AG20443 (cell line): ENCODE results near the gene OSBPL7.

ENCODE experiments used
- DNase-seq: peaks from one replicate; pipeline ENCODE4 v3.0.0; 2012; ENCODE audit warnings: low spot score, mixed read lengths

Gene OSBPL7

GRCh38 chr17:47823519-47823918, 1.9 kb upstream of the OSBPL7 start:
- DNase-seq = no peak

- DNase-seq = no peak
Observed at GRCh38 chr17:47822785-47823184, 1.2 kb upstream of the OSBPL7 start.

DNA sequence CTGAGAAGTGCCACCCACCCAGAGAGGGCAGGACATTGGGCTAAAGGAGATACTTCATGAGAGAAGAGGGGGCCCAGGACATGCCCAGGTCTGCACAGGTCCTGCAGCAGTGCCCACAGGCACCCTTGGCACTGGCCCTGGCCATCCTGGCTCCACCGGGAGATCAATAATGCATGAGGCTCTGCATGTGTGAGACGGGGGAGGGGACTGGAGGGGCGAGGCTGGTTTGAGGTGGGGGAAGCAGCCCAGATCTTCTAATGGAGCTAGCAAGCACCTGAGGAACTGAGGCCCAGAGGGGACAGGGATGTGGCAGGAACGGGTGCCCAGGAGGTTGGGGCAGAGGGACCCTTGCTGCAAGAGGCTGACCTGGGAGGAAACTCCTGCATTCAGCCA, 567 bp downstream of the OSBPL7 start:
- DNase-seq = no peak

DNA sequence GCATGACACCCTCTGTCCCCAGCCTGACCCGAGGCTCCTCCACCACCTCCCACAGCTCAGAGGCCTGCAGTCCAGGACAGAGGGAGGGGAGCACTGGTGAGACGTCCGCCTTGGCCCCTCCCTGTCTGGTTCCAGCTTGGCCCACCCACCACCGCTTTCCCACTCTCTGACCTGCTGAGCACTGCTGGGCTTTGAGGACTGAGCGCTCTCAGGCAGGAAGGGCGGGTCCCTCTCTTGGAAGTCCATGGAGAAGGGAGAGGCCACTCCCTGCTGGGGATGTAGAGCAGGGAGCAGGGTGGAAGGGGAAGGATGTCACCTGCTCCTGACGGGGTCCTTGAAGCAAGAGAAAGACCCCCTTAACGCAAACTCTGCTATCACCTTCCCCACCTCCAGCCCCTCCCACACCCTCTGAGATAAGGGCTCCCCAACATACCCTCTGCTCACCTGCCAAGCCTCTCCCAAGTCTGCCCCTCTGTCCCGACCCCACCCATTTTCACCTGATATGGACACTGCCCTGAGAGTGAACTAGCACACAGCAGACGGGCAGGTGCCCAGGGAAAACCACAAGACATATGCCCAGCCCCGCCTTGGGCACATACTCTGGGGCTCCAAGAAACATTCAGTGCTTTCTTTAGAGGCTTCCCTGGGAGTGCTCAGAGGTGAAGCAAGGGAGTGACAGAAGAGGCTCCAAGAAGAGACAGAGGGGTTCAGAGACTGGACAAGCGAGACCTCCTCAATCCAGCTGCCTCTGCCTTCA, 1.4 kb downstream of the OSBPL7 start:
- DNase-seq = no peak

GRCh38 chr17:47819475-47819874, 2.1 kb downstream of the OSBPL7 start:
- no peak for DNase-seq

- DNase-seq = no peak
Observed at GRCh38 chr17:47818002-47818695, 3.4 kb downstream of the OSBPL7 start.

GRCh38 chr17:47816947-47817346, 4.6 kb downstream of the OSBPL7 start:
- DNase-seq = no peak

- no peak for DNase-seq
Observed at GRCh38 chr17:47816111-47816735, 5.4 kb downstream of the OSBPL7 start.

DNA sequence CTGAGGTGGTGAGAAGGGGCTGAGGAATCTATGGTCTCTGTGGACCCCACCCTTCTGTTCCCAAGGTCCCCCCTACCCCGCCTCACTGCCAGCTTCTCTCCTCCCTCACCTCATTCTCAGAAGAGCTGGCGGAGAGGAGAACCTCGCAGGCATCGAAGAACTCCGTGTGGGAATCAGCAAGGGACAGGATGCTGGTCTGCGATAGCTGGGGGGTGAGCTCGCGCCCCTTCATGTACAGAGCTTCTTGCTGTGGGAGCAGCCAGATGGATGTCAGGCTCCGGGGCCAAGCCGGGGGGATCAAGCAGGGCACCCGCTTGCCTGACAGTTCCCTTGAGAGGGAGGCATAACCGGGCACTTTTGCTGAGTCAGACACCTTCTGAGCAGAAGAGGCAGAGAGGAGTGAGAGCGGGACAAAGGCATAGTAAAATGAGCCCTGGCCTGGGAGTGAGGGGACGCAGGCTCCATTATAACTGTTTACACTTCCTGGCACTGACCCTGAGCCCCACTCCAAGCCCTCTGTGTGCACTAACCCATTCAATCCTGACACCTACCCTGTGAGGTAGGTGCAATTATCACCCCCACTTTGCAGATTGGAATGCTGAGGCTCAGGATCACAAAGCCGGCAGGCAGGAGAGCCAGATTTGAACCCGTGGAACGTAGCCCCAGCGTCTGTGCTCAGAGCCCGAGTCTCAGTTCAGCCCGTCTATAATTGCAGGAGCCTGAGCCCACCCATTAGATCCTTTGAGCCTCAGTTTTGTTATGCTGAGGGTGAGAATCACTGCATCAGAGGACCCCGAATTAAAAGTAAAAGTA, 6.3 kb downstream of the OSBPL7 start:
- DNase-seq = no peak

DNA sequence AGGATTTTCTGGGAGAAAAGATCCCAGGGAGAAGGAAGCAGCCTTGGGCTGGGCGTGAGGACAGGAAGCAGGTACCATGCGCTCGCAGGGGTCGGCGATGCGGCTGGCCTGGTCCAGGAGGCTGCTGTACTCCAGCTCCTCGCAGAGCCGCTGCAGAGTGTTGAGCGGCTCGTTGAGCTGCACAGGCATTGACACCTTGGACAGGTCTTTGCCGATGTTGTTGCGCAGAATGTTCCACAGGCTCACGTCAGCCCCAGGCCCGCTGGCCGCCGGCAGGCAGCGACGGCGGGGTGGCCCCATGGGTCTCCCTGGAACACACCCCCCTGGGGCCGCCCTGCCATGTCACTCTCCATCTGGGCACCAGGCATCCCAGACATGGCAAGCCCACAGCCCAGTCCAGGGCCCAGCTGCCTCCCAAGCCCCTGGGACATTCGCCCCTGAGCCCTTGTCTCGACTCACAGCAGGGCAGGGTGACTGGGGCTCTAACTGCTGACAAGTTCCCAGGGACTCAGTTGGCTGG, 8.0 kb downstream of the OSBPL7 start:
- DNase-seq = no peak

GRCh38 chr17:47813077-47813476, 8.5 kb downstream of the OSBPL7 start:
- no peak for DNase-seq

- no peak for DNase-seq
Observed at GRCh38 chr17:47812146-47812920, 9.3 kb downstream of the OSBPL7 start.

- no peak for DNase-seq
Observed at GRCh38 chr17:47811709-47812108, 9.9 kb downstream of the OSBPL7 start.

DNA sequence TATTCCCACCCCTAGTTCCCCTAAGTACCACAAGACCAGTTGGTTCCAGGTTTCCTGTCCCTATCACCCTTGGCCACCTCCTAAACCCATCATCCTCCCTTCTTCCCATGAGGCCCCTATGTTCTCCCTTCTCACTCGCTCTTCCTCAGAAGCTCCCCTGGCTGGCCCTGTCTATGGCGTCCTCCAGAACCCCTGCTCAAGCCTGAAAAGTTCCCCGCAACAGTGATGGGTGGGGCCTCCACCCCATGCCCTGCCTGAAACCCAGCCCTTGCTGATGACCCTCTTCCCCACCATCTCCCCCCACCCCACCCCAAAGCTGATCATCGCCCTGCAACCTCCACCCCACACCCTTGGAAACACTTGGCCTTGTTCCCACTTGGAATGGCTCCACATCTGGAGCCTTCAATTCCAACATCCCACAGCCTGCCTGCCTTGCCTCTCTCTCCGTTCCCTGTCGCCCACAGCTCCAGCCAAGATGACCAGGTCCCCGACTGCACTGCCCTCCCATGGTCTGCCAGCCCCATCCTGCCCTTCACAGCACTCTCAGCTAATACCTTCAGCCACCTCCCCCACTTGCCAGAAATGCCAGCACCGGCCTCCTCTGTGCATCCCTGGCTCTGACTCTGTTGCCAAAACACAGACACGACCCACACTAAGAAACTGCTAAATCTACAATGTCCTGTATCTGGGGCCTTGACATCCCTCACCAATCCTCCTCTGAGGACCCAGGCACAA, 10.5 kb downstream of the OSBPL7 start:
- DNase-seq = no peak

GRCh38 chr17:47810200-47810821, 11.3 kb downstream of the OSBPL7 start:
- DNase-seq = peak; percentile 90

DNA sequence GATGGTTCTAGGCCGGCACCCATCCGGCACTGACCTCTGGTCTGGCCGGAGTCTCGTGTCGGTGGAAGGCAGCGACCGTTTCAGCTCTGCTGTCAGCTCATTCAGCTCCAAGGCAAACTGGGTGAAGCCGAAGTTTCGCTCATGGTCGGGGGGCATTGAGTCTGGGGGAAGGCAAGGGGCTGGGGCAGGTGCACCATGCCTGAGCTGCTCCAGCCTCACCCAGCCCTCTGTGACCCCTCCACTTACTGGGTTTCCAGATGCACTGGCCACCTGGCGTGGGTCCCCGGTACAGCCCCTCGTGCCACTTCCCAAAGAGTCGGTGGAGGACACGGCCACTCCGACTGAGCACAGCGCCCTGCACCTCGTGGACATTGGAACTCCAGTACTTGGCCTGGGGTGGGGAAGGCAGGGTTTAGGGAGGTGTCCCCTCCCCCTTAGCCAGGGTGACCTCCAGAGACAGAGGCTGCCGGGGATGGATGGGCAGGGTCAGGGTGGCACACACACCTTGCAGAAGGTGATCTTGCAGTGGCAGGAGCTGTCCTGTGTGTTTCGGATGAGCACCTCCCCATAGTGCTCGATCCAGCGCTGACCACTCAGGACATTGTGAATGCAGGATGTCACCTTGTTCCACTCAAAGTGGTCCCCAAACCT, 12.6 kb downstream of the OSBPL7 start:
- no peak for DNase-seq

DNA sequence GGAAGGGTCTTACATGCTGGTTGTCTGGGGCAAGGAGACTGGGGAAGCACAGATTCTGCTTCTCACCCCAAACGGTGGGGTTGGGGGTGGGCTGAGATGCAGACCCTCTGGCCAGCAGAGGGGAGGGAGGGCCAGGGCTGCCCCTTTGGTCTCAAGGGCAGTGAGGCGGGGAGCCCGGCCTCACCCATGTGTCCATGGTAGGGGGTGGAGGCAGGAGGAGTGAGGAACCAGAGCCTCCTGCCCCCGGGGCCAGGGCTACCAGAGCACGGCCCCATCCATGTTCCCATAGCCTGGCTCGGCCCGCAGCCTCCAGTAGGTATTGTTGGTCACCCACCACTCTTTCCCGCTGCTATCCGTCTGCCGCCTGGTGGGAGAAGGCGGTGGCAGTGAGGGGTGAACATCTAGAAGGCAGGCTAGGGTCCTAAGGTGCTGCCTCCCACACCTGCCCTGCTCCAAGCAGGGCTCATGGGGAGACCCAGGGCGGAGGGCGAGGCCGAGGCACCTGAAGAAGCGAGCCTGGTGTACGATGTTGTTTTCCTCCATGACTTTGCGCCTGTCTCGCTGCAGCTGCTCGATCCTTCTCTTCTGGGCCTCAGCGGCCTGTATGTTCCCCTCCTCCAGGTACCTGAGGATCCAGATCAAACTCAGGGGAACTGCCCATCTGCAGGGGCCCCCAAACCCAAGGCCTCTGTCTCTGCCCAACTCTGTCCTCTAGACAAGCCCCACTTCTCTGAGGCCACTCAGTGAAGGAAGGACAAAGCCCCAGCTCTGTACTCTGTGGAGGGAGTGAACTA, 13.4 kb downstream of the OSBPL7 start:
- DNase-seq = no peak

GRCh38 chr17:47807421-47807820, 14.2 kb downstream of the OSBPL7 start:
- no peak for DNase-seq

DNA sequence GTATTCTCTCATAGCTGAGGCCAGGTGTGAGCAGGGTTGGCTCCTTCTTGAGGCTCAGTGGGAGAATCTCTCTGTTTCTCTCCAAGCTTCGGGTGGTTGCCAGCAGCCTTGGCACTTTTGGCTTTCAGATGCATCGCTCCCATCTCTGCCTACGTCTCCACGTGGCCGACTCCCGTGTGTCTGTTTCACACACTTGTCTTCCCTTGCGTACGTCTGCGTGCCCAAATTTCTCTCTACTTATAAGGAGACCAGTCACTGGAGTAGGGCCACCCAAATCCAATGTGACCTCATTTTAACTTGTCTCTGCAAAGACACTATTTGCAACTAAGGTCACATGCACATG, 14.7 kb downstream of the OSBPL7 start:
- DNase-seq = no peak
